Measurements from ENCODE around the gene SDHAF3. TPM values are rescaled to one million over a fixed set of nuclear protein-coding genes. Genes with fewer than 3 reads are reported as not detected.
"Not testable (repeated sequence)": the region's sequence is repeated elsewhere in the genome, so short reads cannot be mapped to it uniquely, and the experiment has no call there.

SDHAF3 gene
- total and polyA plus RNA-seq, 2 donors (not counting 3 experiments of a cell fraction or from before 2014, with no cell fraction given) = 1.7 to 5.2 TPM

- Histone ChIP-seq H3K36me3 (ENCODE audit: control insufficient read depth in 2 of 2, extremely low read depth in 1 of 2, insufficient read depth in 2 of 2, low read length in 2 of 2) (no peaks in the 10 kb centered on the region), H3K27ac (ENCODE audit: insufficient read depth, low read depth, low read length) (no peak overlapping the region), H3K9me1 (replicated peaks; ENCODE audit: control insufficient read depth, extremely low read depth, insufficient read depth, low read length) (no peaks in the 10 kb centered on the region), H4K20me1 (replicated peaks; ENCODE audit: control insufficient read depth, extremely low read depth, insufficient read depth, low read length) (no peaks in the 10 kb centered on the region), H2AFZ (ENCODE audit: low read depth, low read length) (no peak overlapping the region), H3K4me3 (replicated peaks in 1 of 3; ENCODE audit: insufficient read depth in 1 of 3, low read depth in 1 of 3, low read length in 3 of 3) (no peak overlapping the region), H3K9ac (replicated peaks; ENCODE audit: extremely low read depth, insufficient read depth, low read length) (no peak overlapping the region), H3K27me3 (ENCODE audit: control insufficient read depth in 2 of 2, insufficient read depth in 2 of 2, low read length in 2 of 2) (no peaks in the 10 kb centered on the region), H3K4me2 (ENCODE audit: insufficient read depth, low read length) (no peak overlapping the region), H3K4me1 (ENCODE audit: control insufficient read depth, extremely low read depth, insufficient read depth, low read length) (peaks cover 10% of the 10 kb centered on the region), H3K79me2 (ENCODE audit: control insufficient read depth, insufficient read depth, low read length) (no peaks in the 10 kb centered on the region), H3K9me3 (replicated peaks; ENCODE audit: control insufficient read depth, insufficient read depth, low read length) (no peaks in the 10 kb centered on the region)
- TF ChIP-seq POLR2A (IDR thresholded peaks at IDR 0.05; ENCODE audit: low read depth, low read length) (no peak), GATA2 (IDR thresholded peaks at IDR 0.05; ENCODE audit: insufficient read depth, insufficient read length, low read depth, low read length) (no peak)
- ChIA-PET POLR2A (no interaction called here), CTCF (interaction anchor here (1.2 to 3.3 kb wide), 3 partner anchors 10 to 25 kb away, joined by 3 to 22 read pairs (median 5); no protein-coding TSS in a partner anchor)
- dilution Hi-C loops (cut with MboI; ENCODE audit: extremely low pct_ligation_motif_present, low sequenced_read_pairs) (no loop called here), intact Hi-C loops (cut with micrococcal nuclease) (no loop called here)
- DNase-seq (ENCODE audit: low read depth, low spot score) (no peak), FAIRE-seq (no peak)
- BruUV-seq (replicated peaks) = no TSS peak
Observed at GRCh38 chr7:97119747-97120146, 2.2 kb downstream of the SDHAF3 start.

GRCh38 chr7:97120713-97121457, 3.4 kb downstream of the SDHAF3 start:
- no TSS peak for BruUV-seq (replicated peaks)
- no peaks in the 10 kb centered on the region for H3K27me3 ChIP-seq (ENCODE audit: control insufficient read depth in 2 of 2, insufficient read depth in 2 of 2, low read length in 2 of 2)
- no peak overlapping the region for H3K4me2 ChIP-seq (ENCODE audit: insufficient read depth, low read length)
- ChIA-PET POLR2A (no interaction called here), CTCF (interaction anchor here (1.1 kb wide), 1 partner anchor 27 kb away, joined by 3 read pairs; no protein-coding TSS in a partner anchor)
- DNase-seq (ENCODE audit: low read depth, low spot score) (no peak), FAIRE-seq (no peak)
- dilution Hi-C loops (cut with MboI; ENCODE audit: extremely low pct_ligation_motif_present, low sequenced_read_pairs) (no loop called here), intact Hi-C loops (cut with micrococcal nuclease) (no loop called here)
- H3K4me3 ChIP-seq (replicated peaks in 1 of 3; ENCODE audit: insufficient read depth in 1 of 3, low read depth in 1 of 3, low read length in 3 of 3) = no peak overlapping the region
- H3K27ac ChIP-seq (ENCODE audit: insufficient read depth, low read depth, low read length) = no peak overlapping the region
- H3K9me1 ChIP-seq (replicated peaks; ENCODE audit: control insufficient read depth, extremely low read depth, insufficient read depth, low read length) = no peaks in the 10 kb centered on the region
- H4K20me1 ChIP-seq (replicated peaks; ENCODE audit: control insufficient read depth, extremely low read depth, insufficient read depth, low read length) = no peaks in the 10 kb centered on the region
- no peak for TF ChIP-seq EZH2 (IDR thresholded peaks at IDR 0.05; ENCODE audit: borderline replicate concordance, low read depth, low read length, severe bottlenecking)
- no peak for TF ChIP-seq POLR2AphosphoS5 (IDR thresholded peaks at IDR 0.05; ENCODE audit: insufficient read depth, low read depth, low read length)
- H3K4me1 ChIP-seq (ENCODE audit: control insufficient read depth, extremely low read depth, insufficient read depth, low read length) = peaks cover 10% of the 10 kb centered on the region
- H3K36me3 ChIP-seq (ENCODE audit: control insufficient read depth in 2 of 2, extremely low read depth in 1 of 2, insufficient read depth in 2 of 2, low read length in 2 of 2) = no peaks in the 10 kb centered on the region
- no peaks in the 10 kb centered on the region for H3K79me2 ChIP-seq (ENCODE audit: control insufficient read depth, insufficient read depth, low read length)
- H2AFZ ChIP-seq (ENCODE audit: low read depth, low read length) = no peak overlapping the region
- H3K9me3 ChIP-seq (replicated peaks; ENCODE audit: control insufficient read depth, insufficient read depth, low read length) = no peaks in the 10 kb centered on the region
- no peak overlapping the region for H3K9ac ChIP-seq (replicated peaks; ENCODE audit: extremely low read depth, insufficient read depth, low read length)

DNA sequence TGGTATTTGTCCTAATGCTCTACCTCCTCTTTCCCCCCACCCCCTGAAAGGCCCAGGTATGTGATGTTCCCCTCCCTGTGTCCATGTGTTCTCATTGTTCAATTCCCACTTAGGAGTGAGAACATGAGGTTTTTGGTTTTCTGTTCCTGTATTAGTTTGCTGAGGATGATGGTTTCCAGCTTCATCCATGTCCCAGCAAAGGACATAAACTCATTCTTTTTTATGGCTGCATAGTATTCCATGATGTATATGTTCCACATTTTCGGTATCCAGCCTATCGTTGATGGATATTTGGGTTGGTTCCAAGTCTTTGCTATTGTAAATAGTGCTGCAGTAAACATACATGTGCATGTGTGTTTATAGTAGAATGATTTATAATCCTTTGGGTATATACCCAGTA, 5.6 kb downstream of the SDHAF3 start:
- H3K9ac ChIP-seq (replicated peaks; ENCODE audit: extremely low read depth, insufficient read depth, low read length); H3K27ac ChIP-seq (ENCODE audit: insufficient read depth, low read depth, low read length); H3K9me1 ChIP-seq (replicated peaks; ENCODE audit: control insufficient read depth, extremely low read depth, insufficient read depth, low read length); POLR2A ChIA-PET; H4K20me1 ChIP-seq (replicated peaks; ENCODE audit: control insufficient read depth, extremely low read depth, insufficient read depth, low read length); intact Hi-C loops (cut with micrococcal nuclease); BruUV-seq (replicated peaks); H3K27me3 ChIP-seq (ENCODE audit: control insufficient read depth in 2 of 2, insufficient read depth in 2 of 2, low read length in 2 of 2); H3K79me2 ChIP-seq (ENCODE audit: control insufficient read depth, insufficient read depth, low read length); H3K36me3 ChIP-seq (ENCODE audit: control insufficient read depth in 2 of 2, extremely low read depth in 1 of 2, insufficient read depth in 2 of 2, low read length in 2 of 2); DNase-seq (ENCODE audit: low read depth, low spot score); H2AFZ ChIP-seq (ENCODE audit: low read depth, low read length); H3K4me2 ChIP-seq (ENCODE audit: insufficient read depth, low read length); FAIRE-seq; H3K9me3 ChIP-seq (replicated peaks; ENCODE audit: control insufficient read depth, insufficient read depth, low read length); dilution Hi-C loops (cut with MboI; ENCODE audit: extremely low pct_ligation_motif_present, low sequenced_read_pairs); H3K4me1 ChIP-seq (ENCODE audit: control insufficient read depth, extremely low read depth, insufficient read depth, low read length); H3K4me3 ChIP-seq (replicated peaks in 1 of 3; ENCODE audit: insufficient read depth in 1 of 3, low read depth in 1 of 3, low read length in 3 of 3): not testable (repeated sequence)
- CTCF ChIA-PET = interaction anchor here (1.1 kb wide), 1 partner anchor 56 kb away, joined by 3 read pairs; no protein-coding TSS in a partner anchor

Measured in endothelial cell of umbilical vein (primary cell).